ENCODE results near the gene PSMG3.

DNA sequence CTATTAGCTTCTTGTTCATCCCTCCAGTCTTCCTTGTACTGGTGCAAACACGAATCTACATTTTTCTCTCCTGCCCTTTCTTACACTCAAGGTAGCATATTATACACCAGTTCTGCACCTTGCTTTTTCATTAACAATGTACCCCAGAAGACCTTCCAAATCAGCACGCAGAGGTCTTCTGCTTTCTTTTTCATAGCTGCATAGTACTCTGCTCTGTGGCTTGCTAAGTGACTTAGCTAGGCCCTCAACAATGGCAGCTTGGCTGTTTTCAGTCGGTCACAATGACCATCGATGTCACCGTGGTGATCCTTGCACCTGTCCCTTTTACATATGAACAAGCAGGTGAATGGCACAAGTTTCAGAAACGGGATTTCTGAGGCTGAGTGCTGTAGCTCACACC is 44.4 kb downstream of the PSMG3 start:
- TF ChIP-seq, protein P1, sequence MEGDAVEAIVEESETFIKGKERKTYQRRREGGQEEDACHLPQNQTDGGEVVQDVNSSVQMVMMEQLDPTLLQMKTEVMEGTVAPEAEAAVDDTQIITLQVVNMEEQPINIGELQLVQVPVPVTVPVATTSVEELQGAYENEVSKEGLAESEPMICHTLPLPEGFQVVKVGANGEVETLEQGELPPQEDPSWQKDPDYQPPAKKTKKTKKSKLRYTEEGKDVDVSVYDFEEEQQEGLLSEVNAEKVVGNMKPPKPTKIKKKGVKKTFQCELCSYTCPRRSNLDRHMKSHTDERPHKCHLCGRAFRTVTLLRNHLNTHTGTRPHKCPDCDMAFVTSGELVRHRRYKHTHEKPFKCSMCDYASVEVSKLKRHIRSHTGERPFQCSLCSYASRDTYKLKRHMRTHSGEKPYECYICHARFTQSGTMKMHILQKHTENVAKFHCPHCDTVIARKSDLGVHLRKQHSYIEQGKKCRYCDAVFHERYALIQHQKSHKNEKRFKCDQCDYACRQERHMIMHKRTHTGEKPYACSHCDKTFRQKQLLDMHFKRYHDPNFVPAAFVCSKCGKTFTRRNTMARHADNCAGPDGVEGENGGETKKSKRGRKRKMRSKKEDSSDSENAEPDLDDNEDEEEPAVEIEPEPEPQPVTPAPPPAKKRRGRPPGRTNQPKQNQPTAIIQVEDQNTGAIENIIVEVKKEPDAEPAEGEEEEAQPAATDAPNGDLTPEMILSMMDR (IDR thresholded peaks at IDR 0.05 in 4 of 5, conservative IDR thresholded peaks at IDR 0.05 in 1 of 5), result no peak
- no peak for TF ChIP-seq POLR2A (IDR thresholded peaks at IDR 0.05)

All from gastrocnemius medialis (tissue), 4 donors.